ENCODE data around the gene NTN1.
"Not testable (repeated sequence)": the region's sequence is repeated elsewhere in the genome, so short reads cannot be mapped to it uniquely, and the experiment has no call there.

NTN1 gene

DNA sequence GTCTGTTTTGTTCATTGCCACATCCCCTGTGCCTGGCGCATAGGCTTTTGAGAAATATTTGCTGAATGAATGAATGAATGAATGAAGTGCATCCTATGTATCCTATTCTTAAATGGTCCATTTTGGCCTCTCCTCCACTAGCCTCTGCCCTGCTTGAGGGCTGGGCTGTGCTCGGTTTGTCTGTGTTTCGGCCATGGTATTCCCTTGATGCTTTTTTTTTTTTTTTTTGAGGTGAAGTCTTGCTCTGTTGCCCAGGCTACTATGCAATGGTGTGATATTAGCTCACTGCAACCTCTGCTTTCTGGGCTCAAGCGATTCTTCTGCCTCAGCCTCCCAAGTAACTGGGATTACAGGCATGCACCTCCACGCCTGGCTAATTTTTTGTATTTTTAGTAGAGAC is 110.1 kb downstream of the NTN1 start:
- no peak for DNase-seq

DNA sequence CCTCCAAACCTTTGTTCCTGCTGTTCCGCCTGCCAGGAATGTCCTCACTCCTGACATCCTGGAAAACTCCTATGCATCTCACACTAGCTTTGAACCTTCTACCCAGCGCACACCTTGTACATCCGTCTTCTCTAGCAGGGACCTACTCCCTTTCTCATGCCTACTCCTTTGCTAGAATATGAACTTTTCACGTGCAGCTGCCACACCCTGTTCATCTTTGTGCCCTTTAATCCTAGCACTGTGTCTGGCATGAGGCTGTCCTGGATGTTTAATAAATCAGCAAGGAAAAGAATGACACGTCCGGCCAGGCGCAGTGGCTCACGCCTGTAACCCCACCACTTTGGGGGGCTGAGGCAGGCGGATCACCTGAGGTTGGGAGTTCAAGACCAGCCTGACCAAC is 111.0 kb downstream of the NTN1 start:
- no peak for DNase-seq

- DNase-seq = no peak
These were observed 111.8 kb downstream of the NTN1 start for GRCh38 chr17:9132944-9133610.

DNA sequence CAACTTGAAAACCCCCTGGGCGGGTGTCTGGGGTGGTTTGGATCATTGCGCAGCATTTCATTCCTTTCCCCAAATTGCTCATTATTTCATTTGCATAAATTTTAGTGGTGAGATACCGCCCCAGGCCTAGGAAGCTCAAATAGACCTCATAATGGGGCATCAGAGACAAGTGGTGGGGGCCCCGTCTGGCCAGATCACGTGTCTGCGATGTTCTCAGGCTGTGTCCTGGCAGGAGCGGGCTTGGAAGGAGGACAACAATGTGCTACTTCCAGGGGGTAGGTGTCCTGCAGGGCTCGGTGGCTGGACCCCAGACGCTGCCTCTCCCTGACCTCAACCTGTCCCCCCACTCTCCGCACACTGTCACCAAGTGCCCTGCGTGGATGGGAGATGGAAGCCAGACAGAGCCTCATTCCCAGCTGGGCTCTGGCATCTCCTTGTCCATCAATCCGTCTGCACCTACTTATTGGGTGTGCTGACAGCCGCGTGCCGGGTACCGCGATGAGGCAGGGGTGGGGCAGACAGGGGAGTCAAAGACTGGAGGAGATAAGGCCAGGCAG is 116.9 kb downstream of the NTN1 start:
- no peak for DNase-seq

GRCh38 chr17:9139695-9140094 is 118.4 kb downstream of the NTN1 start:
- DNase-seq = no peak

- no peak for DNase-seq
These were observed 119.5 kb downstream of the NTN1 start for GRCh38 chr17:9140550-9141424.

DNA sequence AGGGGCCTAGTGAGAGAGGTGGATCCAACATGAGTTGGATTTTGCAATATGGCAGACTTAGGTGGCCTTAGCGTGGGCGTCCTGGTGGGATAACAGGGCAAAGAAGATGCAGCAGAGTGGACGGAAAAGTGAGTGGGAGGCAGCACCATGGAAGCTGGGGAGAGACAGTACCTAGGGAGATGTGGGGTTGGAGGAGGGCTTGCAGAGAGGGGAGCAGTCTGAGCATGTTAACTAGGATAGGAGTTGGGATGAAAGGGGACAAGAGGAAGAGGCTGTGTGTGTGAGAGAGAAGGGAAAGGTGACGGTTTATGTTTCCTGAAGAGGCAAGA is 120.1 kb downstream of the NTN1 start:
- DNase-seq = no peak

- DNase-seq = no peak
These were observed 121.6 kb downstream of the NTN1 start for GRCh38 chr17:9142772-9143494.

DNA sequence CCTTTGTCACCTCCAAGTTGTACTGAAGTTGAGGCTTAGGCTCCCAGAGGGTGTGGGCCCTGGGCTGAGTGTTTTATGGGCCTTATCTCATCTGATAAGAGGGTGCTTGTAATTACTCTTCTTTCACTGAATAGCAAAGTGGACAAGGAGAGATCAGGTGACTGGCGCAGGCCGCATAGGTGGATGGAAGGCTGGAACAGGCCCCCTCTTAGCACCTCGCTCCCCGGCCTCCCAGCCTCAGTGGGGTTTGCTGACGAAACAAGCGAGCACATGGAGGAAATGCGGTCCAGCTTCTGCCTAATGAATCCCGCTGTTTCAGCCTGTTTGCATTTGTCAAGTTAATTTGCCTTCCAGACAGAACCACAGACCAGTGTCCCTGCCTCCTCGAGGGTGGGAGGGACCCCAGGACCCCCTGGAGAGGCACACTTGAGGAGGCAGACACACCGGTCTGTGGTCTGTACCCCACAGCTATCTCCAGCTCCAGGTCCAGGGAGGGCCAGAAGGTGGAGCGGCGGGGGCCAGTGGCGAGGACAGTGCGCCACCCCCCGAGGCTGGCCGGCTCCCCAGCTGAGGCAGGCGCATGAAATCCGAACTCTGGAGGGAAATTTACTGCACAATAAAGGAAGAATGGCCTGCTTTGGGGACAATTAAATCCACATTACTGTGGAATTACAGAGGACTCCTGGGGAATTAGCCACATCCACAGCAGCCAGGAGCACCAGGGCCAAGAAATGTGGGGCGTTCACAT is 123.4 kb downstream of the NTN1 start:
- no peak for DNase-seq

GRCh38 chr17:9146064-9146463 is 124.8 kb downstream of the NTN1 start:
- DNase-seq = no peak

DNA sequence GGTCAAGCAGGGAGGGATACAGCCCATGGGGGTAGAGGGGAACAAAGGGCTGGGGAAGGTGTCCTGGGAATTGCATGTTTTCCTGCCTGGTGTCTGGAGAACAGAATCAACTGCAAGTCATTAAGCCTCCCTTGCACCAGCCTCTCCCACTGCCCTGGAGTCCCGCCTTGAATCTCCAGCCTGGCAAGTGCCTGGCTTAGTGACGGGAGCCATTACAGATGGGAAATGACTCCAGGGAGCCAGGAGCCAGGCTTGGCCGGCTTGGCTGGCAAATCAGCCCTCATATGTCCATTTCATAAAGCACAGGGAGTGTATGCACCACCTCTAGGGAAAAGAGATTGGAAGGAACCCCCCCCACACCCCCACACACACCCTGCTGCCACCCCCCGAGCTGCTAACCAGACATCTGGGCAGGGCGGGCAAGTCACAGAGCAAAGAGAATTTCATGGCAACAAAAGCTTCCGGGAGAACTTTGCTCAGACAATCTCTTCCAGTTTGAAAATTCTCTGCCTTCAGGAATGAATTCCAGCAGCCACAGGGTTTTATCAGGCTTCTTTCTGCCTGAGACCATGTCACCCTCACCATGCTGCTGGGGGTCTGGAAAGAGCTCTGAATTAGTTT is 127.7 kb downstream of the NTN1 start:
- no peak for DNase-seq

DNA sequence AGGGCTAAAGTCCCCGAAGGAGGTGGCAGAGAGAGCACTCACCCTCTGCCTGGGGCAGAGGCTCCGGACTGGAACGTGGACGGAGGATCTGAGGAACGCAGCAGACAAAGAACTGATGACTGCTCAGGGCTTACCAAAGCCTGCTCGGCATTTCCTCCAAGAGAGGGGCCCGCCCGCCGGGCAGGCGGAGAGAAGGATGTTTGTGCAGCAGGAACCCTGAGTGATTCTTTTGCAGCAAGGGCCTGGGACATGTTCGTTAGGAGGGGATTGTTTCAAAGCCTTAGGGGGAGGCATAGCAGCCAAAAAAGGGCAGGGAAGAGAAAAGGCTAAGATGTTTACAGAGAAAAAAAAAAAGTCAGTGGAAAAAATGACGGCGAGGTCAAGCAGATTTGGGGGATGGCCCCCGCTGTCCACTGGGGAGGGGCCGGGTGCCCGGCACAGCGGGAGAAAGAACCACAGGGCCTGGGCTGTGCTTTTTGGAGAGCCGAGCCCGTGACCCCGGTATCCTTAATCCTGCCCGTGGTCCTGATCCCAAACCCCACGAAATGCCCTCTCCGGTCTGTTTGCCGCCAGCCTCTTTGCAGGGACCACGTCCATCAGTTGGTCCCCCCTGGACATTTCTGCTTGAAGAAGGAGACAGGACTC is 129.3 kb downstream of the NTN1 start:
- DNase-seq = no peak

DNA sequence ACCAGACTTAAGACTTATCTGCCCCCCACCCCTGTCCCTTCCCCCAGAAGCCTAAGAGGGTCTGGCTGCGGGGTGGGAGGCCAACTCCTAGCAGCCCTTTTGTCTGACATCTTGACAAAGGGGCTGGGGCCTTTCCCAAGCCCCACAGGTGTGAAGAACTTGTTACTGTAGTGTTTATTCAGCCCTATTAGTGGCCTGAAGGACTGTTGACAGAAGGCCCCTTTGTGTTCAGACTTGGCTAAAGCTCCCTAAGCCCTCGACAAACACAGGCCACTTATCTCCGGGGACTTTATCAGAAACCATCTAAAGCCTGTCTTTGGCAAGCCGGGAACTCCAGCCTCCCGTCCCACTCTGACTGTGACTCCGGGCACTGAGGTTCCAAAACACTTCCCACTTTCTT is 129.8 kb downstream of the NTN1 start:
- no peak for DNase-seq

- not testable (repeated sequence) for DNase-seq
These were observed 130.4 kb downstream of the NTN1 start for GRCh38 chr17:9151740-9152139.

DNA sequence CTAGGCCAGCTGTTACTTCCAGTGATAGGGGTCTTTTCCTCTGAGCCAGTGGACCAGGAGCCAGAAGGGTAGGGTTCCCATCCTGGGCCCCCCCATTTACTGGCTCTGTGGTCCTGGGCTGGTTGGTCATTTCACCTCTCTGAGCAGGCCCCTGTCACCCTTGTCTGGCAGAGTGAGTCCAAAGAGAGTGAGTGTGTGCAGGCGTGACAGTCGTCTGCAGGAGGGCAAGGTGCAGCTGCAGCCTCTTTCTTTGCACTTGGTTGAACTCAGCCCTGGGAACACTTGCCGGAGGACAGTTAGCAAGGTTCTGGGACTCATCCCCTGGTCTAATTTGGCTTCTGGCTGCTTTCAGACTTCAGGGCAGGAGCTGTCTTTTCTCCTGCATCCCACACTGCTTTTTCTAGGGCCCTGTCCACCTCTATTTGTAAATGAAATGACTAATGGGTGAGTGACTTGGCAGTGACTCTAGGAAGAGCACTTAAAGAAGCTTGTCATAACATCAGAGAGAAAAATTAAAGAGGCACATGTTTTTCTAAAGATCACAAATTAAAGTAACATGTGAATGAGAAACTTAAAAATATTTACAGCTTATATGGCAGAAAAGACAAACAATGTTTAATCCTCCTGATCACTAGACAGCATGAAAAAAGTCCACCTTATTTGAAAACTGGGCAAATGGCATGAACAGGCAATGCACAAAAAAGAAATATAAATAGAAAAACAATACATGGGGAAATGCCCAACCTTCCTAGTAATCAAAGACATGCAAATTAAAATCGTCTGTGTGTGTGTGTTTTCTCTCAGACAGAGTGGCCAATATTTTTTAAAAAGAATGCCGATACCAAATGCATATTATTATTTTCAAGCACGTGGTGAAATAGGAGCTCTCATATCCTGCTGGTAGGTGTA is 137.5 kb downstream of the NTN1 start:
- no peak for DNase-seq

- DNase-seq = no peak
These were observed 141.1 kb downstream of the NTN1 start for GRCh38 chr17:9162275-9162985.

DNA sequence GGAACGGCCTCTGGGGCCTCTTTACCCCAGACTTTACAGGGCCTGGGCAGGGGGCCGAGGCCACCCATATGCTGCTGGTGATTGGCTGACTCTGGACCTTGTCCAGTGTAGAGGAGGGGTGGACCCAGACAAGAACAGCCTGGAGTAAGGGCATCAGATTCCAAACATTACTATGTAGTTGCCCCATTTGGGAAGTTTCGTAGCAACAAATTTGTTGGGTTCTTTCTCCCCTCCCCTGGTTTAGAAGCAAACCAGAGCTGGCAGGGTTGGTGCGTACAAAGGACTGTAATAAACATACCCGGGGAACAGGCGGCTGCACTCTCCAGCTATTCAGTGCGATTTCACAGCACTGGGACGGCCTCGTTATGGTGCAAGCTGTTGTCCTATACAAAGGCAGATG is 145.5 kb downstream of the NTN1 start:
- no peak for DNase-seq

DNA sequence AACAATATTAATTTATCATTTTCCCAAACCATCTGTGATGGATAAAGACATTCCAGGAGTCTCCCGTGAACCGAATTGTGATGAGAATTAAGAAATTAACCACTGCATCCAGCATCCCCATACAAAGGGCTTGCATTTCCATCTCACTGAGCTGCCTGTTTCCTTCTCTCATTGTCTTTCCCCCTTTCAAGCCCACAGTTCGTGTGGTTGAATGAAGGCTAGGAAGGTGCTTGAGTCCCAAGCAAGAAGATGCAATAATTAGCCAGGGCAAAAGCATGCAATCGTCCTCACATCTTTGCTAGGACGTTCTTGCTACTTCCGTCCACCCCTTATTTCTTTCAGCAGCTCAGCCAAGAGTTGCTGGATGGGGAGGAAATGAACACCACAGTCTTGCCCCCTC is 146.1 kb downstream of the NTN1 start:
- DNase-seq = no peak

DNA sequence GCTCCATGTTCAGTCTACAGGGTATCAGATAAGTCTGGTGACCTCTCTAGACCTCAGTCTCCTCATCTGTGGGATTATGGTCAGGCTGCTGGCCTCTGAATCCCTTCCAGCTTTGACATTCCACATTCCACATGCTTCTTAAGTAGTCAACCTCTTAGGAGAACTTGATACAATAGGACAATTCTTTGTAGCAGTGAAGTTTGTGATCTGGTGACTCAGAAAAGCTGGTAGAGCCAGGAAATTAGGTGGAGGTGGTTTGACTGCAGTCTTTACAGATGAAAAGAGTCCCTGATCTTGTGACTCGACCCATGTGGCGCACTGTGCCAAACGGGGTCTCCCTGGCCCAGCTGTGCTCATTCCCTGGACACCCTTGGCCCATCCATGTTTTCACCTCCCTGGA is 147.8 kb downstream of the NTN1 start:
- DNase-seq = no peak

GRCh38 chr17:9170336-9170735 is 149.0 kb downstream of the NTN1 start:
- DNase-seq = no peak
